ENCODE results near the gene MASP1.

DNA sequence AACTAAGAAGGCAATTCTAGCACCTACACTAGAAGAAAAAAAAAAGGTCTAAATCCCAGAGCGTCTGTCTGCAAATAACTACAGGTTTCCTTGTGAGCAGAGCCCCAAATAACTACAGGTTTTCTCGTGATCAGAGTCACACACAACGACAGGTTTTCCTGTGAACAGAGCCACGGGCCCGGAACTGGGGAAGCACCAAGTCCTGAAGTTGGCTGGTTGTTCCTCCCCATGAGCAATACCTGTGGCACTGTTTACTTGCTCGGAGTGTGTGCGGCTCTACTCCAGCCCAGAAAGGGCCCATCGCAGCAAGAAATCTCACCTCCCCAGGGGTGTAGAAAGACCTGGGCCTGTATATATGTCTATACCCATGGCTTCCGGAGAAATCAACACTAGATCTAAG, 644 bp upstream of the MASP1 start:
- TF ChIP-seq, protein P1, sequence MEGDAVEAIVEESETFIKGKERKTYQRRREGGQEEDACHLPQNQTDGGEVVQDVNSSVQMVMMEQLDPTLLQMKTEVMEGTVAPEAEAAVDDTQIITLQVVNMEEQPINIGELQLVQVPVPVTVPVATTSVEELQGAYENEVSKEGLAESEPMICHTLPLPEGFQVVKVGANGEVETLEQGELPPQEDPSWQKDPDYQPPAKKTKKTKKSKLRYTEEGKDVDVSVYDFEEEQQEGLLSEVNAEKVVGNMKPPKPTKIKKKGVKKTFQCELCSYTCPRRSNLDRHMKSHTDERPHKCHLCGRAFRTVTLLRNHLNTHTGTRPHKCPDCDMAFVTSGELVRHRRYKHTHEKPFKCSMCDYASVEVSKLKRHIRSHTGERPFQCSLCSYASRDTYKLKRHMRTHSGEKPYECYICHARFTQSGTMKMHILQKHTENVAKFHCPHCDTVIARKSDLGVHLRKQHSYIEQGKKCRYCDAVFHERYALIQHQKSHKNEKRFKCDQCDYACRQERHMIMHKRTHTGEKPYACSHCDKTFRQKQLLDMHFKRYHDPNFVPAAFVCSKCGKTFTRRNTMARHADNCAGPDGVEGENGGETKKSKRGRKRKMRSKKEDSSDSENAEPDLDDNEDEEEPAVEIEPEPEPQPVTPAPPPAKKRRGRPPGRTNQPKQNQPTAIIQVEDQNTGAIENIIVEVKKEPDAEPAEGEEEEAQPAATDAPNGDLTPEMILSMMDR (conservative IDR thresholded peaks at IDR 0.05; ENCODE audit: low read length): no peak
- TF ChIP-seq EZH2phosphoT487 (IDR thresholded peaks at IDR 0.05; ENCODE audit: borderline replicate concordance): no peak

Measured in Loucy (cell line).